Retinal pigment epithelial cell (primary cell): Measurements from ENCODE around the gene GRM4.
"Not testable (repeated sequence)": the region's sequence is repeated elsewhere in the genome, so short reads cannot be mapped to it uniquely, and the experiment has no call there.

Experiments
- DNase-seq: peaks from one replicate; pipeline ENCODE4 v3.0.0-alpha.2; 2010; ENCODE audit warnings: low read depth
- H3K4me3 ChIP-seq: 2 replicates; pipeline ENCODE4 v1.5.1; 2011; ENCODE audit warnings: mild to moderate bottlenecking, low read length, control low read depth, moderate library complexity
- TF ChIP-seq, protein P1 (sequence below): conservative IDR thresholded peaks from 2 replicates; pipeline ENCODE4 v1.5.1; 2011; ENCODE audit warnings: low read depth, low read length, control low read depth, inconsistent platforms

GRM4 gene

DNA sequence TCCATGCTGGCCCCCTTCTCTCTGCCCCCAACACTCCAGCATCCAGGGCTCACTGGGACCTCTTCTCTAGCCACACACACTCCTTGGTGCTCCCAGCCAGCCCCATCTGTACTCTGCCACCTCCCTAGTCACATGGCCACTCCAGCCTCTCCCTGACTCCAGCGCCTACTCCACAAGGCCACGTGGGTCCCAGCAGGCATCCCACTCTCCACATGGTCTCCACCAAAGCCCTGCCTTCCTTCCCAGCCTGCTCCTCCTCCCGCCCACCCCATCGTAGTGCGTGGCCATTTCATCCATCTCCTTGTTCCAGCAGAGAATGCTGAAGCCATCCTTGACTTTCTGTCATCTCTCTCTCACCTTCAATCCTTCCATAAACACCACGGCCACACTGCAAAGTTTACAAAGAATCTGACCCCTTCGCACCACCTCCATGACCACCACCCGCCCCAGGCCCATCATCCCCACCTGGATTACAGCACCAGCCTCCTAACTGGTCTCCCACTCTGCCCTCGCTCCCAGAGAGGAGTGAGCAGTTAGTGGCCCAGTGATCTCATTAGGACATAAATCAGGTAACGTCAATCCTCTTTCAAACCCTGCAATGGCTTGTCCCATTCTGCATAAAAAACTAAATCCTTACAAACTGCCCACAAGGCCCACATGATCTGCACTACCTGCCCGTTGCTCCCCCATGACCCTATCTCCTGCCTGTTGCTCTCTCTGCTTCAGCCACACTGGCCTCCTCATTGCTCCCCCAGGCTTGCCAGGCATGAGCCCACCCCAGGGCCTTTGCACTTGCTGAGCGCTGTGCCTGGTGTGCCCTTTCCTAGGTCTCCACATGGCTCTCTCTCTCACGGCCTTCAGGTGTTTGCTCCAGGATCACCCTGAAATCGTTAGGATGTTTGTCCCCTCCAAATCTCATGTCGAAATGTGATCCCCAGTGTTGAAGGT is 96.2 kb downstream of the GRM4 start:
- TF ChIP-seq, protein P1, sequence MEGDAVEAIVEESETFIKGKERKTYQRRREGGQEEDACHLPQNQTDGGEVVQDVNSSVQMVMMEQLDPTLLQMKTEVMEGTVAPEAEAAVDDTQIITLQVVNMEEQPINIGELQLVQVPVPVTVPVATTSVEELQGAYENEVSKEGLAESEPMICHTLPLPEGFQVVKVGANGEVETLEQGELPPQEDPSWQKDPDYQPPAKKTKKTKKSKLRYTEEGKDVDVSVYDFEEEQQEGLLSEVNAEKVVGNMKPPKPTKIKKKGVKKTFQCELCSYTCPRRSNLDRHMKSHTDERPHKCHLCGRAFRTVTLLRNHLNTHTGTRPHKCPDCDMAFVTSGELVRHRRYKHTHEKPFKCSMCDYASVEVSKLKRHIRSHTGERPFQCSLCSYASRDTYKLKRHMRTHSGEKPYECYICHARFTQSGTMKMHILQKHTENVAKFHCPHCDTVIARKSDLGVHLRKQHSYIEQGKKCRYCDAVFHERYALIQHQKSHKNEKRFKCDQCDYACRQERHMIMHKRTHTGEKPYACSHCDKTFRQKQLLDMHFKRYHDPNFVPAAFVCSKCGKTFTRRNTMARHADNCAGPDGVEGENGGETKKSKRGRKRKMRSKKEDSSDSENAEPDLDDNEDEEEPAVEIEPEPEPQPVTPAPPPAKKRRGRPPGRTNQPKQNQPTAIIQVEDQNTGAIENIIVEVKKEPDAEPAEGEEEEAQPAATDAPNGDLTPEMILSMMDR, result no peak
- no peak for DNase-seq
- no peak overlapping the region for H3K4me3 ChIP-seq

DNA sequence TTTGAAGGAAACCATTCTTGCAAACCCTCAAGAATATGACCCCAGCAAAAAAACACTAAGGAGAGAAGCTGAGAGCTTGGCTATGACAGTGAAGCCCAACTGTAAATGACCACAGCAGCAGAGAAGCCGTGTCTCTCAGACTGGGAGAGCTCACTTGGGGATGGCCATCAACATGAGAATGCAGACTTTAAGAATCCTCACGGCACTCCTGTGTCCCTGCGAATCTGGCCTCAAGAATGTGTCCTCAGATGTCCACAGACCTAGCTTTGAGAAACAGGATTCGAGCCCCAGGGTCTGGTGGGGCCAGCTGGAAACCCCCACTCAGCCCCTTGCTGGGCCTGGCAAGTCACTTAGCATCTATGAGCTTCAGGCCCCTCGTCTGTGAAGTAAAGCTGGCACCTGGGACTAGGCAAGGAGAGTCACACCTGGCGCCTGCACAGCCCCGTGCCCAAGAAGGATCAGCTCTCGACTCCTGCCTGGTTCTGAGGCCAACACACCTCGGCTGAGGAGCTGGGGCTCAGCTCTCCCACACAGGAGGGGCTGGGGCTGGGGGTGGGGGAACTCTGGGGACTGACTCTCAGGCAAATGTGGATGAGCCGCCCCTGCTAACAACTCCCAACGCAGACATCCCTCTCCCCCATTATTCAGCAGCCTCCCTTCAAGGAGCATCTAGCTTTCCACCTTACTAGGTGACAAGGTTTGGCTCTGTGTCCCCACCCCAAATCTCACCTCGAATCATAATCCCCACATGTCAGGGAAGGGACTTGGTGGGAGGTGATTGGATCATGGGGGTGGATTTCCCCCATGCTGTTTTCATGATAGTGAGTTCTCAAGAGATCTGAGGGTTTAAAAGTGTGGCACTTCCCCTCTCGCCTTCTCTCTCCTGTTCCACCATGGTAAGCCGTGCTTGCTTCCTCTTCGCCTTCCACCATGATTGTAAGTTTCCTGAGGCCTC is 97.7 kb downstream of the GRM4 start:
- TF ChIP-seq, protein P1, result no peak
- no peak overlapping the region for H3K4me3 ChIP-seq
- DNase-seq, result no peak

DNA sequence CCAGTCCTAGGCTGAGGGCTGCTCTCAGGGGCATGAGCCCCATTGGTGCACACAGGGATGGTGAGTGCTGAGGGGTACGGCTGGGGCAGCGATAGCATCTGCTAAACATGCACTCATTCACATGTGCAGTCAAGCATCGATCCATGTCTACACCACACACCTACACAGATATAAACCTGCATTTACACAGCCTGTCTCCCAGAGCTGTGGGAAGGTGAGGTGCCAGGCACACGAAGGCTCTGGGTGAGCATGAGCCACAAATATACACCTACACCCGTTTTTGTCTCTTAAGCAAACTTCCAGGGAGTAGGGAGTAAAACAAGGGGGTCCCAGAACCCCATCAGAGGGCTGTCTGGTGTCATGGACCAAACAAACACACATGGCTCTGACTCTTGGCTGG is 99.3 kb downstream of the GRM4 start:
- no peak overlapping the region for H3K4me3 ChIP-seq
- TF ChIP-seq, protein P1, result no peak
- no peak for DNase-seq

DNA sequence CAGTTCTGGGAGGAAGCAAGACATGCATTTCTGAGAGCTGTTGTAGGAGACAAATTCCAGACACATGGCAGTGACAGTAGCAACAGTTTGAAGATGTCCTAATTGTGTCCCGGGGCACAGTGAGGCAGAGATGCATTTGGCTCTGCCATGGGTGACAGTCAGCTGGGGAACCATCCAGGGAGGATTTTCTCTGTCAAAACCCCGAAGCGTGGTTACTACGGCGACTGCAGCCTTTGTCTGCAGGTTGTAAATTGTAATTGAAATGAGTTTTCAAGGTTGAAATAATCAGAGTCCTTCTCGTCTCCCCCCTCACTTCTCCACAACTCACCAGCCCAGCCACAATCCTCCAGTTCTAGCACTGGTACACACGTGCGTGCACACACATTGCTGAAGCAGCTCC is 100.1 kb downstream of the GRM4 start:
- TF ChIP-seq, protein P1, result no peak
- no peak for DNase-seq
- no peak overlapping the region for H3K4me3 ChIP-seq

DNA sequence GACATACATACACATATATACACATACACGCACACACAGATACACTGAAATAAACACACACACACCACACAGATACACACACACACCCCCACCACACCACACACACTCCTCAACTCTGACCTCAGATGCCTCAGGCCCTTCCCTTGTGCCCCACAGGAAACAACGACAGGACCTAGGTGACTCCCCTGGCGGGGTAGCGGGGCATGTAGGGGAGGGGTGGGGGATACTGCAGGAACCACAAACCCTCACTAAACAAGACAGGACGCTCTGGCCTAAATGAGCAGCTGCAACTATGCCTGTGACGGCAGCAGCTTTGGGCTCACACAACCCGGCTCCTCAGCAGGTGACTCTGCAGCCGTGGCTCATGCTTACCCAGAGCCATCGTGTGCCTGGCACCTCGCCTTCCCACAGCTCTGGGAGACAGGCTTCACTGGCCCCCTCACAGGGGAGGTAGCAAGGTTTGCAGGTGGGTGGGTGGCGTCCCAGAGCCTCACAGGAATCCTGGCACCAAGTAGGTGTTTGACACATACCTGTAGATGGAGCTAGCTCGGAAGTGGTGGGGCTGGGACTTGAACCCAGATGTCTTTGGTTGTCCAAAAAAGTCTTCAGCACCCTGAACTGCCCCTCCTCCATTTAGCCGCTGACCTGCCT is 100.8 kb downstream of the GRM4 start:
- TF ChIP-seq, protein P1, result no peak
- H3K4me3 ChIP-seq, result no peak overlapping the region
- DNase-seq, result peak; percentile 15

DNA sequence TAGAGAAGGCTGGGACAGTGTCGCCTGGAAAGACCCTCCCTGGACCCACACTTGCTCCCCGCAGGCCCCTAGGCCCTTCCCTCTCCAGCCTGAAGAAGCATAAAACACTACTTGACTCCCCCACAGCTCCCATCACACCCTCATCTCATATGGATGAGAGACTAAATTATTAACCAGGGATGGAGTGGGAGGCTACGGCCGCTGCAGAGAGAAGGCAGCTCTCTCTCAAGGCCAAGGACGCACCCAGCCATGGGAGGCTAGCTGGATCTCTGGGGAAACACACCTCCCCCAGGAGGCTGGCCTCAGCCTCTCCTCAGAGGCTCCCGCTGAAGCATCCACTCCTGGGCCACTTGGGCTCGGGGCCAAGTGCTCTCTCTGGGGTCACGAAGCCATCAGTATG is 102.5 kb downstream of the GRM4 start:
- no peak overlapping the region for H3K4me3 ChIP-seq
- DNase-seq, result no peak
- TF ChIP-seq, protein P1, result no peak

DNA sequence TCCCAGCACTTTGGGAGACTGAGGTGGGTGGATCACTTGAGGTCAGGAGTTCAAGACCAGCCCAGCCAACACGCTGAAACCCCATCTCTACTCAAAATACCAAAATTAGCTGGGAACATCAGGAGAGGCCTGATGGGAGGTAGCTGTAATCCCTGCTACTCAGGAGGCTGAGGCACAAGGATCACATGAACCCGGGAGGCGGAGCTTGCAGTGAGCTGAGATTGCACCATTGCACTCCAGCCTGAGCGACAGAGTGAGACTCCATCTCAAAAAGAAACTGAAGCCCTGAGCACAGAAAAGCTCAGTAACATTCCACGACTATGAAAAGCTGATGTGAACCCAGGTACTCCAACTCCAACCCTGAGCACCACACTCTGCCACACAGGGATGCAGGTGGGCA is 103.9 kb downstream of the GRM4 start:
- not testable (repeated sequence) for DNase-seq, H3K4me3 ChIP-seq
